Measurements from ENCODE around the gene NKAIN2. TPM values are rescaled to one million over a fixed set of nuclear protein-coding genes. Genes with fewer than 3 reads are reported as not detected.

The NKAIN2 gene
- total and polyA plus RNA-seq, 9 of the 15 experiments (the other 6 are each of a cell fraction or from before 2014, with no cell fraction given): not detected

DNA sequence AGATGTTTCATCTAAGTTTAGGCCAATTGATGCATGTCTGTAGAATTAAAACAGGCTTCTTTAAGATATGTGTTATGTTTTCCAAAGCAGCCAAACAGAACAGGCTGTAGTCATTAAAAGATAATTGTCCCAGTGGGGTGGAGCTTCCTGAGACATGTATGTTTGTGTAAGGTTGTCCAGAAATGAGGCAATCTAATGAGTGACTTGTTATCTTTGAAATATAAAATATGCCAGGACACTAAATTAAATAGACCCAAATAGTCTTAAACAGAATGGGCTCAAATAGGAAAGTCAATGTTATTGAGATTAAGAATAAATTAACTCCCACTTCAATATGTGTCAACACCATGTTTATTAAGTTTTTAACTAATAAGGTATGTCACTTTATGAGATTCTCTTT is 953.9 kb downstream of the NKAIN2 start (continued):
- TF ChIP-seq ZNF165 (CRISPR knock-in tag; IDR thresholded peaks at IDR 0.05; ENCODE audit: borderline replicate concordance) (no peak), STAT5B (CRISPR knock-in tag; IDR thresholded peaks at IDR 0.05) (no peak), ILK (tag; IDR thresholded peaks at IDR 0.05; ENCODE audit: borderline replicate concordance, low read depth) (no peak)
- TF ChIP-seq, protein P1, sequence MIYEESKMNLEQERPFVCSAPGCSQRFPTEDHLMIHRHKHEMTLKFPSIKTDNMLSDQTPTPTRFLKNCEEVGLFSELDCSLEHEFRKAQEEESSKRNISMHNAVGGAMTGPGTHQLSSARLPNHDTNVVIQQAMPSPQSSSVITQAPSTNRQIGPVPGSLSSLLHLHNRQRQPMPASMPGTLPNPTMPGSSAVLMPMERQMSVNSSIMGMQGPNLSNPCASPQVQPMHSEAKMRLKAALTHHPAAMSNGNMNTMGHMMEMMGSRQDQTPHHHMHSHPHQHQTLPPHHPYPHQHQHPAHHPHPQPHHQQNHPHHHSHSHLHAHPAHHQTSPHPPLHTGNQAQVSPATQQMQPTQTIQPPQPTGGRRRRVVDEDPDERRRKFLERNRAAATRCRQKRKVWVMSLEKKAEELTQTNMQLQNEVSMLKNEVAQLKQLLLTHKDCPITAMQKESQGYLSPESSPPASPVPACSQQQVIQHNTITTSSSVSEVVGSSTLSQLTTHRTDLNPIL (CRISPR knock-in tag; IDR thresholded peaks at IDR 0.05): no peak
- TF ChIP-seq, protein P2, sequence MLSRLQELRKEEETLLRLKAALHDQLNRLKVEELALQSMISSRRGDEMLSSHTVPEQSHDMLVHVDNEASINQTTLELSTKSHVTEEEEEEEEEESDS (CRISPR knock-in tag; IDR thresholded peaks at IDR 0.05): no peak

DNA sequence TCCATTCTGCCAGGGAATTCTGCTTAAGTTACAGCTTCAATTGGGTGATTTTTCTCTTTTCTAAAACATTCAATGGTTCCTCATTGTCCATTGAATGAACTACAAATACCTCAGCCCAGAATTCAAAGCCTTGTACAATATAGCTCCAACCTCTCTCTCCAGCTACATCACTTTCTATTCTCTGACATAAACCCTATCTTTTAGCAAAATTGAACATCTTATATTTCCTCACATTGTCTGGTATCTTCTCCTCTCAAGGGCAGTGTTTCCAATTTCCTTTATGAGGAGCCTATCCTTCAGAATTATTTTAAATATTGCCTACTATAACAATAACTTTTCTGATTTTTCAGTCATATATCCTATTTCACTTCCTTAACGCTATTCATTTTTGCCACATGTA is 955.0 kb downstream of the NKAIN2 start:
- CTCF ChIA-PET (ENCODE audit: low intra/inter-chr PET ratio): no interaction called here
- TF ChIP-seq MTA2 (IDR thresholded peaks at IDR 0.05; ENCODE audit: low read depth) (no peak), COPS2 (conservative IDR thresholded peaks at IDR 0.05) (no peak), BACH1 (tag; IDR thresholded peaks at IDR 0.05) (no peak), ZNF696 (CRISPR knock-in tag; conservative IDR thresholded peaks at IDR 0.05) (no peak), NFE2L1 (tag; IDR thresholded peaks at IDR 0.05; ENCODE audit: borderline replicate concordance, low read depth) (no peak)
- TF ChIP-seq, protein P3, sequence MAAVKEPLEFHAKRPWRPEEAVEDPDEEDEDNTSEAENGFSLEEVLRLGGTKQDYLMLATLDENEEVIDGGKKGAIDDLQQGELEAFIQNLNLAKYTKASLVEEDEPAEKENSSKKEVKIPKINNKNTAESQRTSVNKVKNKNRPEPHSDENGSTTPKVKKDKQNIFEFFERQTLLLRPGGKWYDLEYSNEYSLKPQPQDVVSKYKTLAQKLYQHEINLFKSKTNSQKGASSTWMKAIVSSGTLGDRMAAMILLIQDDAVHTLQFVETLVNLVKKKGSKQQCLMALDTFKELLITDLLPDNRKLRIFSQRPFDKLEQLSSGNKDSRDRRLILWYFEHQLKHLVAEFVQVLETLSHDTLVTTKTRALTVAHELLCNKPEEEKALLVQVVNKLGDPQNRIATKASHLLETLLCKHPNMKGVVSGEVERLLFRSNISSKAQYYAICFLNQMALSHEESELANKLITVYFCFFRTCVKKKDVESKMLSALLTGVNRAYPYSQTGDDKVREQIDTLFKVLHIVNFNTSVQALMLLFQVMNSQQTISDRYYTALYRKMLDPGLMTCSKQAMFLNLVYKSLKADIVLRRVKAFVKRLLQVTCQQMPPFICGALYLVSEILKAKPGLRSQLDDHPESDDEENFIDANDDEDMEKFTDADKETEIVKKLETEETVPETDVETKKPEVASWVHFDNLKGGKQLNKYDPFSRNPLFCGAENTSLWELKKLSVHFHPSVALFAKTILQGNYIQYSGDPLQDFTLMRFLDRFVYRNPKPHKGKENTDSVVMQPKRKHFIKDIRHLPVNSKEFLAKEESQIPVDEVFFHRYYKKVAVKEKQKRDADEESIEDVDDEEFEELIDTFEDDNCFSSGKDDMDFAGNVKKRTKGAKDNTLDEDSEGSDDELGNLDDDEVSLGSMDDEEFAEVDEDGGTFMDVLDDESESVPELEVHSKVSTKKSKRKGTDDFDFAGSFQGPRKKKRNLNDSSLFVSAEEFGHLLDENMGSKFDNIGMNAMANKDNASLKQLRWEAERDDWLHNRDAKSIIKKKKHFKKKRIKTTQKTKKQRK (IDR thresholded peaks at IDR 0.05; ENCODE audit: borderline replicate concordance, low read depth, low read length): no peak

More for the DNA sequence above, 955.0 kb downstream of the NKAIN2 start:
- Histone ChIP-seq H3K36me3 (ENCODE audit: control insufficient read depth, insufficient read depth, low read length) (no peaks in the 10 kb centered on the region), H3K4me1 (replicated peaks in 1 of 2; ENCODE audit: control insufficient read depth in 2 of 2, insufficient read depth in 2 of 2, low read length in 2 of 2) (no peaks in the 10 kb centered on the region), H3K9ac (ENCODE audit: insufficient read depth in 1 of 2, low read depth in 2 of 2, low read length in 2 of 2) (no peak overlapping the region), H2AFZ (ENCODE audit: low read depth, low read length) (0 out of 2 replicates have a peak overlapping the region, but pooled peaks have one; percentile 33), H3K9me1 (ENCODE audit: control insufficient read depth, insufficient read depth, low read length) (no peaks in the 10 kb centered on the region), H3K4me3 (no peak overlapping the region), H3K27ac (ENCODE audit: extremely low read depth, low read depth, low read length) (no peak overlapping the region), H4K20me1 (replicated peaks; ENCODE audit: control insufficient read depth, insufficient read depth, low read length) (no peaks in the 10 kb centered on the region), H3K4me2 (ENCODE audit: insufficient read depth, low read length) (no peak overlapping the region), H3K27me3 (ENCODE audit: control insufficient read depth in 2 of 2, insufficient read depth in 2 of 2, low read length in 2 of 2) (no peaks in the 10 kb centered on the region), H3K9me3 (replicated peaks; ENCODE audit: control insufficient read depth, insufficient read depth, low read depth, low read length) (no peaks in the 10 kb centered on the region), H3K79me2 (ENCODE audit: control insufficient read depth, insufficient read depth, low read length) (no peaks in the 10 kb centered on the region)
- no TSS peak for BruUV-seq (replicated peaks)
- POLR2A ChIA-PET: interaction anchor here (0.7 to 0.9 kb wide), 2 partner anchors 113 to 612 kb away, joined by 3 read pairs; no protein-coding TSS in a partner anchor
- no peak for FAIRE-seq
- WGBS (ENCODE audit: insufficient coverage, low coverage, missing lambda C conversion rate): 6% methylated on average over 1 of the region's 1 CpG
- intact Hi-C loops (cut with micrococcal nuclease): no loop called here
- no peak for ATAC-seq
- no peak for DNase-seq (ENCODE audit: extremely low read depth in 1 of 4, low spot score in 3 of 4)
- in situ Hi-C loops (cut with MboI): no loop called here
